LNCAP (cell line): ENCODE data around the gene FAM131A.

Experiments
- TF ChIP-seq, protein P1 (sequence below): fragments of 450-650 bp; IDR thresholded peaks from 2 replicates; pipeline ENCODE4 v1.5.1; 2017; ENCODE audit warnings: mild to moderate bottlenecking

FAM131A gene

DNA sequence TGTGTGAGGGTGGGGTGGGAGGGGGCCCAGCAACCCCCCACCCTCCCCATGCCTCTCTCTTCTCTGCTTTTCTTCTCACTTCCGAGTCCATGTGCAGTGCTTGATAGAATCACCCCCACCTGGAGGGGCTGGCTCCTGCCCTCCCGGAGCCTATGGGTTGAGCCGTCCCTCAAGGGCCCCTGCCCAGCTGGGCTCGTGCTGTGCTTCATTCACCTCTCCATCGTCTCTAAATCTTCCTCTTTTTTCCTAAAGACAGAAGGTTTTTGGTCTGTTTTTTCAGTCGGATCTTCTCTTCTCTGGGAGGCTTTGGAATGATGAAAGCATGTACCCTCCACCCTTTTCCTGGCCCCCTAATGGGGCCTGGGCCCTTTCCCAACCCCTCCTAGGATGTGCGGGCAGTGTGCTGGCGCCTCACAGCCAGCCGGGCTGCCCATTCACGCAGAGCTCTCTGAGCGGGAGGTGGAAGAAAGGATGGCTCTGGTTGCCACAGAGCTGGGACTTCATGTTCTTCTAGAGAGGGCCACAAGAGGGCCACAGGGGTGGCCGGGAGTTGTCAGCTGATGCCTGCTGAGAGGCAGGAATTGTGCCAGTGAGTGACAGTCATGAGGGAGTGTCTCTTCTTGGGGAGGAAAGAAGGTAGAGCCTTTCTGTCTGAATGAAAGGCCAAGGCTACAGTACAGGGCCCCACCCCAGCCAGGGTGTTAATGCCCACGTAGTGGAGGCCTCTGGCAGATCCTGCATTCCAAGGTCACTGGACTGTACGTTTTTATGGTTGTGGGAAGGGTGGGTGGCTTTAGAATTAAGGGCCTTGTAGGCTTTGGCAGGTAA is 8.1 kb downstream of the FAM131A start:
- TF ChIP-seq, protein P1, sequence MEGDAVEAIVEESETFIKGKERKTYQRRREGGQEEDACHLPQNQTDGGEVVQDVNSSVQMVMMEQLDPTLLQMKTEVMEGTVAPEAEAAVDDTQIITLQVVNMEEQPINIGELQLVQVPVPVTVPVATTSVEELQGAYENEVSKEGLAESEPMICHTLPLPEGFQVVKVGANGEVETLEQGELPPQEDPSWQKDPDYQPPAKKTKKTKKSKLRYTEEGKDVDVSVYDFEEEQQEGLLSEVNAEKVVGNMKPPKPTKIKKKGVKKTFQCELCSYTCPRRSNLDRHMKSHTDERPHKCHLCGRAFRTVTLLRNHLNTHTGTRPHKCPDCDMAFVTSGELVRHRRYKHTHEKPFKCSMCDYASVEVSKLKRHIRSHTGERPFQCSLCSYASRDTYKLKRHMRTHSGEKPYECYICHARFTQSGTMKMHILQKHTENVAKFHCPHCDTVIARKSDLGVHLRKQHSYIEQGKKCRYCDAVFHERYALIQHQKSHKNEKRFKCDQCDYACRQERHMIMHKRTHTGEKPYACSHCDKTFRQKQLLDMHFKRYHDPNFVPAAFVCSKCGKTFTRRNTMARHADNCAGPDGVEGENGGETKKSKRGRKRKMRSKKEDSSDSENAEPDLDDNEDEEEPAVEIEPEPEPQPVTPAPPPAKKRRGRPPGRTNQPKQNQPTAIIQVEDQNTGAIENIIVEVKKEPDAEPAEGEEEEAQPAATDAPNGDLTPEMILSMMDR: peak; percentile 69

DNA sequence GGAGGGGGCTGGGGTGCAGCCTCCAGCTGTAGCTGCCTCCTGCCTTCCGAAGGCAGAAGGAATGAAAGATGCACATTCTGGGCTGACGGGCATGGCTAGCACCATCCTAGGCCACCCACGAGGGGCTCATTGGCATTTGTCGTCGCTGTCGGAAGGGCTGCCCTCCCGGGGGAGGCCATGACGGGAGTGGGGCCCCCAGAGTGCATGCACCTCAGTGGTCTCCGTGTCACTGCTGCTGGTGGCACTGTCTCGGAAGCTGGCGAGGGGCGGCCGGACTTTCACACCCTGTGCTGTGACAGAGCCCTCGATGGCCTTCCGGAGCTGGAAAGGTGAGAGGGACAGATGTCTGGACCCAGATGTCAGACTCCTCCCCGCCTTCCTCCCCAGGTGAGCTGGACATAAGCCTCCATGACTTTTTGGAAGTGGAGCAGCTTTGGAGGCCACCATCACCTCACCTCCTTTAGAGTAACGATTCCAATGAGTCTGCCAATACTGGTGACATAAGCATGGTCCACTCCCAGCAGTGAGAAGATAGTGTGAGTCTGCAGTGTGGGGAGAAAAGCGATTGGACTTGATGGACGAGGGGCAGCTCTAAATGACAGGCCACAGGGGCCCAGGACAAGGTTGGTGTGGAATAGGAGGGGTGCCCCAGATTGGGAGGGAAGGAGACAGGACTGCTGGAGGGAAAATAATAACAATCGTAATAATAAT is 9.2 kb downstream of the FAM131A start:
- TF ChIP-seq, protein P1: no peak

DNA sequence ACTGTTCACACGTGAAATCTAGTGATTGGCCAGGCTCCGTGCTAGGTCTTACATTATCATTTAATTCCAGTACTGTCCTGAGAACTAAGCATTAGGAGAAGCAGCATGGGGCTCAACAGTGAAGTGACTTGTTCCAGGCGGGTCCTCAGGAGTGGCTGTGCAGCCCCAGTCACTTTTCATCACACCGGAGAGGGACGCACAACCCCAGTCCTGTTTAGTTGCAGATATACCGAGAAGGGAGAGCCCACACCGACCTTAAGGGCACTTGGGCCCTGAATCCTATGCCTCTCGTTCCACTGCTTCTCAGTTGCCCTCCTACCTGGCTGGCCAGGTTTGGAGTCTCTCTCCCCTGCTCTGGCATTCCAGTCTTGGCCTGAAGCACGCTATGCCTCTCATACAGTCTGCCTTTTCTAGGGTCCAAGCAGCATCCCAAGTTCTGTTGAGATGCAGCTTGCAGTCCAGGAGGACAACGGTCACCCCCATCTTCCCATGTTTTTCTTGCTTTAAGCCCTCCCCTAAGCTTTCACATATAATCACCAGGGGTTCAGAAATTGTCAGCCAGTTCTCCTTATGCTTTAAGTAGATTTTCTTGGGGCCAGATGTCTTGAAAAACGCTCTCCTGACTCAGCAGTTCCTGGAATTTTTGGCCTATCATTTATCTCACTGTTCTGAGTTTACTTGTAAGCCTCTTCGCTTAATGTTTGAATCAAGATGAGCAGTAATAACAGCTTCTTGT is 10.1 kb downstream of the FAM131A start:
- TF ChIP-seq, protein P1: no peak

GRCh38 chr3:184348057-184348382 is 10.6 kb downstream of the FAM131A start:
- TF ChIP-seq, protein P1: no peak

- TF ChIP-seq, protein P1: no peak
These were observed 12.4 kb downstream of the FAM131A start for GRCh38 chr3:184349563-184350470.

DNA sequence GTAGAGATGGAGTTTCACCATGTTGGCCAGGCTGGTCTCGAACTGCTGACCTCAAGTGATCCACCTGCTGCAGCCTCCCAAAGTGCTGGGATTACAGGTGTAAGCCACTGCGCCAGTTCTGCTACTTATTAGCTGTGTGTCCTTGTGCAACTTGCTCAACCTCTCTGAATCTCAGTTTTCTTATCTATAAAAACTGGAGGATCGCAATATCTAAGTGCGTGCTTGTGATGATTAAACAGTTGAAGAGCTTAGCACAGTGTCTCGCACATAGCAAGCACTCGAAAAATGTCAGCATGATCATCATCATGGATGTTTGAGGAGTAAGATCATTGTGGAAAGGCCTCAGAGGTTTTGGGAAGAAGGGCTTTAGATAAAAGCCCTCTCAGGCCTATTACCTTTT is 13.2 kb downstream of the FAM131A start:
- TF ChIP-seq, protein P1: no peak
